Activated B cell treated with CpG ODN at 0.5 μM for 24 hours (primary cell): ENCODE results near the gene CLMP. TPM values are rescaled to one million over a fixed set of nuclear protein-coding genes. Genes with fewer than 3 reads are reported as not detected.

Source experiments
- ATAC-seq: fragments of 200-7000 bp; cut with Tn5 transposase; one replicate; pipeline ENCODE4 v1.10.0; 2021; ENCODE audit warnings: low read depth, mild to moderate bottlenecking, moderate library complexity
- CTCF ChIA-PET: fragments of 350-600 bp; sonication (Branson Sonifier 250); formaldehyde crosslinking; loops from one replicate; lab custom pipeline; 2021; ENCODE audit warnings: antibody characterized with exemption; lab: Charles Lee
- POLR2A ChIA-PET: fragments of 350-600 bp; sonication (Branson Sonifier 250); formaldehyde crosslinking; loops from one replicate; lab custom pipeline; 2021; ENCODE audit warnings: antibody characterized with exemption; lab: Charles Lee
- DNase-seq: peaks from one replicate; pipeline ENCODE4 v3.0.0; 2022
- H3K27ac Mint-ChIP-seq: one replicate; pipeline ENCODE4 v1.8.0; 2020; ENCODE audit warnings: mixed read lengths
- H3K27me3 Mint-ChIP-seq: one replicate; pipeline ENCODE4 v1.8.0; 2021; ENCODE audit warnings: mixed read lengths
- H3K36me3 Mint-ChIP-seq: one replicate; pipeline ENCODE4 v1.8.0; 2021; ENCODE audit warnings: low read depth, mixed read lengths
- H3K4me1 Mint-ChIP-seq: one replicate; pipeline ENCODE4 v1.8.0; 2021; ENCODE audit warnings: mixed read lengths
- H3K4me3 Mint-ChIP-seq: one replicate; pipeline ENCODE4 v1.8.0; 2020; ENCODE audit warnings: mild to moderate bottlenecking, mixed read lengths
- H3K9me3 Mint-ChIP-seq: one replicate; pipeline ENCODE4 v1.8.0; 2020; ENCODE audit warnings: mixed read lengths
- intact Hi-C: fragments of 100-400 bp; cut with micrococcal nuclease; formaldehyde crosslinking; loops from one replicate; pipeline ENCODE4 v1.15.1; 2024
- total RNA-seq: library from RNA; stranded (reverse); gene quantifications from 2 replicates; pipeline ENCODE4 v1.2.3, GENCODE V29; 2022
- TF ChIP-seq, protein P1 (sequence below): fragments of 200-600 bp; IDR thresholded peaks from one replicate; pipeline ENCODE4 v1.8.0; 2022; ENCODE audit warnings: antibody characterized with exemption, mild to moderate bottlenecking

The CLMP gene
- total RNA-seq, 1 donor from 2014 or later, result not detected

DNA sequence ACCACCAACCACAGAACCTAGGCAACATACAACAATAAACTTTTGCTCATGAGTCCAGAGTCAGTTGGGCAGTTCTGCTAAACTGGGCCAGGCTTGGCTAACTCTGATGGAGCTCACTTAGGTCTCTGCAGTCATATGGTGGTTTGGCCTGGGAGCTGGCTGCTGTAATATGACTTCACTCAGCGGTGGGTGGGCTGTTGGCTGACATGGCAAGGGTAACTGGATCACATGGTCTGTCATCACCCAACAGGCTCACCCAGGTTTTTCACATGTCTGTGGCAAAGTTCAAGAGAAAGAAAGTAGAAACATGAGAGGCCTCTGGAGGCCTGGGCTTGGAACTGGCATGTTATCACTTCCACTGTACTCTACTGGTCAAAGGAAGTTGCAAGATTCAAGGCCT, 43.2 kb upstream of the CLMP start:
- ChIA-PET CTCF (interaction anchor here (1.0 kb wide), 1 partner anchor 9 kb away, joined by 3 read pairs; no protein-coding TSS in a partner anchor), POLR2A (interaction anchor here (0.7 kb wide), 1 partner anchor 342 kb away, joined by 3 read pairs; no protein-coding TSS in a partner anchor)
- intact Hi-C loops, result no loop called here
- Mint-ChIP-seq H3K4me1 (peaks cover 4% of the 10 kb centered on the region), H3K4me3 (no peak overlapping the region), H3K27ac (no peak overlapping the region), H3K36me3 (no peaks in the 10 kb centered on the region), H3K9me3 (no peaks in the 10 kb centered on the region), H3K27me3 (peaks cover under 1% of the 10 kb centered on the region)
- DNase-seq, result no peak
- no peak for ATAC-seq
- TF ChIP-seq, protein P1, sequence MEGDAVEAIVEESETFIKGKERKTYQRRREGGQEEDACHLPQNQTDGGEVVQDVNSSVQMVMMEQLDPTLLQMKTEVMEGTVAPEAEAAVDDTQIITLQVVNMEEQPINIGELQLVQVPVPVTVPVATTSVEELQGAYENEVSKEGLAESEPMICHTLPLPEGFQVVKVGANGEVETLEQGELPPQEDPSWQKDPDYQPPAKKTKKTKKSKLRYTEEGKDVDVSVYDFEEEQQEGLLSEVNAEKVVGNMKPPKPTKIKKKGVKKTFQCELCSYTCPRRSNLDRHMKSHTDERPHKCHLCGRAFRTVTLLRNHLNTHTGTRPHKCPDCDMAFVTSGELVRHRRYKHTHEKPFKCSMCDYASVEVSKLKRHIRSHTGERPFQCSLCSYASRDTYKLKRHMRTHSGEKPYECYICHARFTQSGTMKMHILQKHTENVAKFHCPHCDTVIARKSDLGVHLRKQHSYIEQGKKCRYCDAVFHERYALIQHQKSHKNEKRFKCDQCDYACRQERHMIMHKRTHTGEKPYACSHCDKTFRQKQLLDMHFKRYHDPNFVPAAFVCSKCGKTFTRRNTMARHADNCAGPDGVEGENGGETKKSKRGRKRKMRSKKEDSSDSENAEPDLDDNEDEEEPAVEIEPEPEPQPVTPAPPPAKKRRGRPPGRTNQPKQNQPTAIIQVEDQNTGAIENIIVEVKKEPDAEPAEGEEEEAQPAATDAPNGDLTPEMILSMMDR, result no peak

DNA sequence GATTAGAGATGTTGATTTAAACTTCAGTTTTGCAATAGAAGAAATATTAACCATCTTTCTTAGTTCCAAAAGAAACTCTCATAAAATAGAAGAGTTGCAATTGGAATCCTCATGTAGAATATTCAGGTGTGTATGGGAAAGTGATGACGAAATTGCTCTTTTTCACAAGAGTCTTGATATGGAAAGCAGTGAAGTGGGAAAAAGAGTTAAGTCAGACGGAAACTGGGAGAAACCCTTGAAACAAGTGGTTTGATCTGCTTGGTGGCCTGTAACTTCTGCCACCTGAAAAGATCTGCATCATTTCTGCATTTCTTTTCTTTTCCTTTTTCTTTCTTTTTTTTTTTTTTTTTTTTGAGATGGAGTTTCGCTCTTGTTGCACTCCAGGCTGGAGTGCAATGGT, 41.8 kb upstream of the CLMP start:
- H3K27ac Mint-ChIP-seq, result no peak overlapping the region
- H3K4me1 Mint-ChIP-seq, result peaks cover 11% of the 10 kb centered on the region
- DNase-seq, result no peak
- no peaks in the 10 kb centered on the region for H3K36me3 Mint-ChIP-seq
- H3K4me3 Mint-ChIP-seq, result no peak overlapping the region
- H3K27me3 Mint-ChIP-seq, result no peaks in the 10 kb centered on the region
- ChIA-PET CTCF (no interaction called here), POLR2A (no interaction called here)
- ATAC-seq, result no peak
- intact Hi-C loops, result no loop called here
- H3K9me3 Mint-ChIP-seq, result no peaks in the 10 kb centered on the region
- TF ChIP-seq, protein P1, result no peak

GRCh38 chr11:123235656-123236261, 40.7 kb upstream of the CLMP start:
- Mint-ChIP-seq H3K4me3 (no peak overlapping the region), H3K27me3 (peaks cover 4% of the 10 kb centered on the region), H3K27ac (no peak overlapping the region), H3K36me3 (no peaks in the 10 kb centered on the region), H3K4me1 (peaks cover 11% of the 10 kb centered on the region), H3K9me3 (no peaks in the 10 kb centered on the region)
- TF ChIP-seq, protein P1, result no peak
- ATAC-seq (no peak), DNase-seq (no peak)
- ChIA-PET CTCF (interaction anchor here (1.4 kb wide), 1 partner anchor 11 kb away, joined by 4 read pairs; no protein-coding TSS in a partner anchor), POLR2A (no interaction called here)
- intact Hi-C loops, result no loop called here

GRCh38 chr11:123235117-123235655, 40.1 kb upstream of the CLMP start:
- ATAC-seq, result no peak
- CTCF ChIA-PET, result interaction anchor here (1.4 kb wide), 1 partner anchor 12 kb away, joined by 4 read pairs; no protein-coding TSS in a partner anchor
- H3K27ac Mint-ChIP-seq, result no peak overlapping the region

DNA sequence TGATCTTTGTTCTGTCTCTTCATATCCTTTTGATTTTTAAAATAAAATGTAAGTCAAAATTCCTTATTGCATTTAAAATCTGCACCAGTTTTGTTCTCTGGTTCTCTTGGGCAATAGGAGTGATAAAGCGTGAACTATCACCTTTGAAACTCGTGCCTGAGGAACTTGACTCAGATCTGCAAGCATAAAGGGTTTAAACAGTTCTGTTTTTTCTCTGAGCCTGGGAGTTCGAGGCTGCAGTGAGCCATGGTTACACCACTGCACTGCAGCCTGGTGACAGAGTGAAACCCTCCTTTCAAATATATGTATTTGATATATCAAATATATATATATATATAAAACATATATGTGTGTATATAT, 38.9 kb upstream of the CLMP start:
- peaks cover 5% of the 10 kb centered on the region for H3K27me3 Mint-ChIP-seq
- no peaks in the 10 kb centered on the region for H3K9me3 Mint-ChIP-seq
- ATAC-seq (no peak), DNase-seq (no peak)
- intact Hi-C loops, result no loop called here
- POLR2A ChIA-PET, result no interaction called here
- H3K27ac Mint-ChIP-seq, result no peak overlapping the region
- H3K4me1 Mint-ChIP-seq, result peaks cover 11% of the 10 kb centered on the region
- no peaks in the 10 kb centered on the region for H3K36me3 Mint-ChIP-seq
- CTCF ChIA-PET, result interaction anchor here (2.4 kb wide), 1 partner anchor 13 kb away, joined by 8 read pairs; no protein-coding TSS in a partner anchor
- H3K4me3 Mint-ChIP-seq, result no peak overlapping the region
- TF ChIP-seq, protein P1, result no peak

More at GRCh38 chr11:123235117-123235655, 40.1 kb upstream of the CLMP start:
- Mint-ChIP-seq H3K4me3 (no peak overlapping the region), H3K4me1 (peaks cover 11% of the 10 kb centered on the region), H3K9me3 (no peaks in the 10 kb centered on the region), H3K27me3 (peaks cover 4% of the 10 kb centered on the region), H3K36me3 (no peaks in the 10 kb centered on the region)
- TF ChIP-seq, protein P1, result no peak
- POLR2A ChIA-PET, result no interaction called here
- intact Hi-C loops, result no loop called here
- no peak for DNase-seq
